ELR (cell line): ENCODE measurements around the gene PXN.
A peak's percentile ranks its signal among the peaks of the same experiment; 100 is the strongest.
"Not testable (repeated sequence)": the region's sequence is repeated elsewhere in the genome, so short reads cannot be mapped to it uniquely, and the experiment has no call there.

ENCODE experiments used
- DNase-seq: peaks from one replicate; pipeline ENCODE4 v3.0.0-alpha.2; 2015; ENCODE audit warnings: low read depth

The PXN gene

GRCh38 chr12:120209851-120210250 lies 55.7 kb downstream of the PXN start:
- no peak for DNase-seq

- DNase-seq, result no peak
Observed at GRCh38 chr12:120207227-120207626, 58.3 kb downstream of the PXN start.

DNA sequence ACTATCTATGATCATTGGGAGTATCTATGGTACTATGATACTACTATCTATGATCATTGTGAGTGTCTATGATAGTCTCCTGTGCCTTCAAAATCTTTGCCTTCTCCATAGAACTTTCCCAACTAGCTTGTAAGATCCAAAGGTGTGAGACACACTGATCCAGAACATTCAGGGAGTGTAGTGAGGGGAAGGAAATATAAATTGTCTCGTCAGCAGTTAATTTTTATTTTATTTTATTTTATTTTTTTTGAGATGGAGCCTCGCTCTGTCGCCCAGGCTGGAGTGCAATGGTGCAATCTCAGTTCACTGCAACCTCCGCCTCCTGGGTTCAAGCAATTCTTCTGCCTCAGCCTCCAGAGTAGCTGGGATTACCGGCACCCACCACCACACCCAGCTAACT lies 58.7 kb downstream of the PXN start:
- DNase-seq, result not testable (repeated sequence)

GRCh38 chr12:120206228-120206627 lies 59.3 kb downstream of the PXN start:
- no peak for DNase-seq

- no peak for DNase-seq
Observed at GRCh38 chr12:120204171-120204570, 61.4 kb downstream of the PXN start.

GRCh38 chr12:120200364-120200800 lies 65.1 kb downstream of the PXN start:
- no peak for DNase-seq

DNA sequence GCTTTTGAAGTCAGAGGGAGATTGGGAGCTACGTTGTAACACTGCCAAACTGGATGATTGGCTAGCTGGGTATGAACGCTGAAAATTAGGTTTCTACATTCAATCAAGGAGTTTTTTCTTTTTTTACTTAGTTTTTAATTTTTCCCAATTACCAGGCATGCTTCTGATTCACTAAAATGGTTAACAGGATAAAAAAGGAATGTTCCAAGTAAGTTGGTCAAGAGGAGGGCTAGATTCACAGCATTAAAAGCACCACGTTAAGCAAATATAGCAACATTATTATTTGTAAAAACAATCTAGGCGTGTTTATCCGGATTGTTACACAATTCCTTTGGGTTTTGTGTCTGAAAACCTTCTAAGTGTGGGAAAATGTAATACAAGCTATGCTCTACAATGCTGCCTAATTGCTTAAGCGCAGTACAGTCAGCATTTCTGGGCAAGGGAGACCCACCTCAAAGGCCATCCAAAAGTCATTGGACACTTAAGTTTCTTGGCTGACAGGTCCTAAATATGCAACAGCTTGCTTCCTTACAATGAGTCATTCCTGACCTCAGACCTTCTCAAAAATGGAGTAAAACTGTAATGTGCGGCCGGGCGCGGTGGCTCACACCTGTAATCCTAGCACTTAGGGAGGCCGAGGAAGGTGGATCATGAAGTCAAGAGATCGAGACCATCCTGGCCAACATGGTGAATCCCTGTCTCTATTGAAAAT lies 65.8 kb downstream of the PXN start:
- peak; percentile 80 for DNase-seq

DNA sequence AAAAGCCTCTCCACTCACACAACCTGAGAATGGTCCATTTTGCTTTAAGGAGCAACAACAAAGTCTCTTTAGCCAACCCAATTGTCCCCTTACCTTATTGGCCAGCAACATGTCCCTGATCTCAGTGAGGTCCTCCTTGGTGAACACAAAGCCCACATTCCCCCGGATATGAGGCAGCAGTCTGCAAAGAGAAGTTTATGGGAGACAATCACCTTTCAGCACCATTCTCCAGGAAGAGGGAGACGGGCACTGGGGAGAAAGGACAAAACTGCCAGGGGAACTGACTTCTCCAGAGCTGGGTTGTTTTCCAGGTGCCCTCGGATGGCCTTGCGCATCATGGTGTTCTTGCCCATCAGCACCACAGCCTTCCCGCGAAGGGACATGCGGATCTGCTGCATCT lies 66.5 kb downstream of the PXN start:
- DNase-seq, result peak; percentile 38

DNA sequence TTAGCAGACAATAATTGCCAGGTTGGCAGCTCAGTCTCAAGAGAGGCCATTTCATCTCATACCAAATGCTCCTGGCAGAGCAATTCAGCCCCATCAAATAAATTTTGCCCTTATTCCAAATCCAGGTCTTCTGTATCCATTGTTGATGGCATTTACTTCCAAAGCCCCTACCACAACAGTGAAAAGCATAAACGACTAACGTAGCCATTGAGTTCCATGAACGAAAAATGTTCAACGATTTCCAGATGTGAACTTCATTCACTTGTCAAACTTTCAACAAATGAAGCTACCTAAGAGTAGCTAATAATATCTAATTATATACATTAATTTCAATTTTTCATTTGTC lies 68.0 kb downstream of the PXN start:
- DNase-seq, result no peak

DNA sequence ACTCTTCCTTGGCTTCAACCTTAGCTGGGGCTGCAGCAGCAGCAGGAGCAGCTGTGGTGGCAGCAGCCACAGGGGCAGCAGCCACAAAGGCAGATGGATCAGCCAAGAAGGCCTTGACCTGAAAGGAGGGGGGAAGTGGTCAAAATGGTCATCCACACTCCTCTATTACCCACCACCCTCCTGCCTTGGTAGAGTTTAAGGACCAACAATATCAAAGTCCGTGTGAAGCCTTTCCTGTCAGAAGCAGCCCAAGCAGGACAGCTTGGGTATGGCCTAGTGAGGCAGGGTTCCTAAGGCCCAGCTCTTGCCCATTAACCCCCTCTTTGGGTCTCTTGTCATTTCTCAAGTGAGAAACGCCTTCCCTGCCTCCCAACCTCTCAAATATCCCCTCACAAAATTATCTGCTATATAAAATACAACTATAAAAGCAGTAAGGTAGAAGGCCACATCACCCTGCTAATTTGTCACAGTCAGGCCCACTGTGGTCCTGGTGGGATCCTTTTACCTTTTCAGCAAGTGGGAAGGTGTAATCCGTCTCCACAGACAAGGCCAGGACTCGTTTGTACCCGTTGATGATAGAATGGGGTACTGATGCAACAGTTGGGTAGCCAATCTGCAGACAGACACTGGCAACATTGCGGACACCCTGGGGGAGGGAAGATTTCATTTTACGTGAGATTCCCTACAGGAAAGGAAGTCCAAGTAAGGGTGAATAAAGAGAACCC lies 68.6 kb downstream of the PXN start:
- not testable (repeated sequence) for DNase-seq

GRCh38 chr12:120196363-120196762 lies 69.2 kb downstream of the PXN start:
- peak; percentile 31 for DNase-seq

DNA sequence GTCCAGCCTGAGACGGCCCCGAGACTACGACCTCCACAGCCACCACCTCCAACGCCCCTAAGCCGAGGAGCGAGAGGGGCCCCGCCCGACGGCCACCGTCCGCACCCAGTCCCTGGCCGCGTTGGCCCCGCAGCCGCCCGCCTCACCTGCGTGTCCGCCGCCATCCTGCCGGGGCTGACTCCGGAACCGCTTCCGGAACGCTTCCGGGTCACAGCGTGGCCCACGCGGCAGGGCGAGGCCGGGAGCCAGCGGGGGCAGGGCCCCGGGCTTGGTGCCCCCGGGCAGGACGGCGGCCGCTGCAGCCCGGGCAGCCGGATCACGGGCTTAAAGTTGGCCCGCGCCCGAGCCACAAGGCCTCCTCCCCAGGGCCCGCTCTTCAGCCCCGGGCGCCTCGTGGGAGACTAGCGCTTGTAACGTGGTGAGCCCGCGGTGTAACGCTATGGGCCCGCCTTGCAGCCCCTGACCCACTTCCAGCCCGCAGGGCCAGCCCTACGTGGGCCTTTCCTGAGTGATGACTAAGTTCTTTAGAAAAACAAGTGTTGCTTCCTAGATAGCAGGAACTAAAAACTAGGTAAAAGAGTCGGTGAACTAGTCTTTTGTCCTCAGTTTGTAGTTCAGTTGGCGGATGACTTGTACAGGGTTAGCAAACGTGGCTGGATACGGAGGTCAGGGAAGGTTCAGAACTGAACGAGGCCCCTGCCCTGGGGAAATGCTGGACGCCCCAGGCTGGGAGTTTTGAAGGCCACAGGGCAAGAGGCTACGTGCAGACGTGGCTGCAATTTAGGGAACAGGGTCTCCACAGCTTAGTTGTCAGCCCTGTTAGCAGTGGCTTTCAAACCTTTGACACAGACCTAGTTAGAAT lies 70.8 kb downstream of the PXN start, which contains the start of gene GCN1:
GCN1 (minus strand) TSS at position 182 of the 862 bp plus-strand sequence; CDS start at position 164, 18 bp downstream.
- peak; percentile 89 for DNase-seq

DNA sequence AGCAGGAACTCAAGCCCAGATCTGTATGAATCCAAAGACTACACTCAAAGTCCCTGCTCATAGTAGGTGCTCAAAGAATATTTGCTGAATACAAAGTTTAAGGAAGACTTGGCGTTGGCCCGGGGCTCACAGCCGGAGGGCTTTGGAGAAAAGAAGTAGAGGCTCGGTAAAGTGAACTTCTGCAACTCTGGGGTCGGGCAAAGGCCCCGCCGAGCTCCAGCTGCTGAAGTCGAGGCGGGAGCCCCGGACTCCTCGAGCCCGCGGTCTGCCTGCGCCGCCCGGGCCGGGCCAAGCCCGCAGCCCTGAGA lies 71.3 kb downstream of the PXN start:
- no peak for DNase-seq

DNA sequence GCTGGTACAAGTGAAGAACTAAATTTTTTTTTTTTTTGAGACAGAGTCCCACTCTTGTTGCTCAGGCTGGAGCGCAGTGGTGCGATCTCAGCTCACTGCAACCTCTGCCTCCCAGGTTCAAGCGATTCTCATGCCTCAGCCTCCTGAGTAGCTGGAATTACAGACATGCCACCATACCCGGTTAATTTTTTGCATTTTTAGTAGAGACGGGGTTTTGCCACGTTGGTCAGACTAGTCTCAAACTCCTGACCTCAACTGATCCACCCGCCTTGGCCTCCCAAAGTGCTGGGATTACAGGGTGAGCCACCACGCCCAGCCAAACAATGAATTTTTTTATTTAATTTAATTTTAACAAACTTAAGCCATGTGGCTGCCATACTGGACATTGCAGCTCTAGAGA lies 72.2 kb downstream of the PXN start:
- DNase-seq, result not testable (repeated sequence)

GRCh38 chr12:120190985-120191480 lies 74.5 kb downstream of the PXN start:
- no peak for DNase-seq

DNA sequence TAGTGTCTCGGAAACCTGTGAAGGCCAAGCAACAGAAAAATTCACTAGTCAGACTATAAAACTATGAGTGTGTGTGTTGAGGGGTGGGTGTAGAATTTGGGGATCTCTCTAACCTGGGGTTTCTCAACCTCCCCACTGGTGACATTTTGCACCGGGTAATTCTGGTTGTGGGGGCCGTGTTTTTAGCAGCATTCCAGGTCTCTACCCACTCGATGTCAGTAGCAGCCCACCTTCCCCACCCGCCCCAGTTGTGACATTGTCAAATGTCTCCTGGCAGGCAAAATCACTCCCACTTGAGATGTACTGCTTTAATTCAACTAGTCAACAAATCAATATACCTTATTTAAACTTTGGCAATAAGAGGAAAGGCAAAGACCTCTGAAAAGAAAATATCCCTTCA lies 75.1 kb downstream of the PXN start:
- no peak for DNase-seq

- DNase-seq, result no peak
Observed at GRCh38 chr12:120186654-120187053, 78.9 kb downstream of the PXN start.

GRCh38 chr12:120183211-120183631 lies 82.3 kb downstream of the PXN start:
- DNase-seq, result peak; percentile 19

GRCh38 chr12:120181991-120182631 lies 83.4 kb downstream of the PXN start:
- peak; percentile 69 for DNase-seq

GRCh38 chr12:120180975-120181374 lies 84.6 kb downstream of the PXN start:
- no peak for DNase-seq

DNA sequence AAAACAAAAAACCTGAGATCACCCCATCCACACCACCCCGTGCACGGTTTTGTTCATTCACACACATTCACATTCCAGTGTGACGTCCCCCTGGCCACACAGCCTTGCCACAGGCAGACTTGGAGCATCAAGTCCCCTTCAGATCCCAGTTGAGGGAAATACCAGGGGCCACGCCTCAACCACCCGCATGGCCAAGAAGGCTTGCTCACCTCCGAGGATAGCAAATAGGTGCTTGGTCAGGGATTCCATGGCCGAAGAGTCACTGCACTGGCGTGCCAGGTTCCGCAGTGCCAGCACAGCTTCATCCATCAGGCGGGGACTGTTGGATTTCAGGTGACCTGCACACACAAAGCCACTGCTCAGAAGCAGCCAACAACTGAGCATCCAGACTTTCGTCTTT lies 90.0 kb downstream of the PXN start:
- DNase-seq, result no peak

DNA sequence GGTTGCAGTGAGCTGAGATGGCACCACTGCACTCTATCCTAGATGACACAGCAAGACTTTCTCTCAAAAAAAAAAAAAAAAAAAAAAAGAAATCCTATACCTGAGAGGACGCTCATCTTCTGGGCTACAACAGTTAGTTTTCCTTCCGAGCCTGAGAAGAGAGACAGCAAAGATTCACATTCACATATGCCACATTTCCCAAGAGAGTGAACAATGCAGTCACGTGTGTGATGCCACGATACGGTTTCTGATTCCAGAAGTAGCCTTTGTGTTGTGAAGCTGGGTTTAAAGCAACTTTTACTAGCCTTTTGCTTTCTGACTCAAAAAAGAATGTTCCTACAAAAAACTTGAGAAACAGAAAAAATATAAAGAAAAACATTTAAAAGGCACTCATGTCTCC lies 90.5 kb downstream of the PXN start:
- DNase-seq, result no peak
